Skeletal muscle tissue (tissue), 4 donors: ENCODE data around the gene PBX3. TPM values are rescaled to one million over a fixed set of nuclear protein-coding genes. Genes with fewer than 3 reads are reported as not detected.
A peak's percentile ranks its signal among the peaks of the same experiment; 100 is the strongest.

Experiments
- H3K27ac ChIP-seq: one replicate; pipeline ENCODE4 v1.7.0; 2013; ENCODE audit warnings: mild to moderate bottlenecking, low read depth, low read length, inconsistent platforms
- H3K27me3 ChIP-seq, 3 donors: one replicate each; pipeline ENCODE4 v1.7.0; 2013; ENCODE audit warnings: low read length in 3 of 3; ENCODE audit not compliant: control insufficient read depth in 3 of 3, insufficient read depth in 3 of 3
- H3K36me3 ChIP-seq, 3 donors: one replicate each; pipeline ENCODE4 v1.7.0; 2013; ENCODE audit warnings: low read length in 3 of 3; ENCODE audit not compliant: control insufficient read depth in 3 of 3, insufficient read depth in 3 of 3
- H3K4me1 ChIP-seq, 3 donors: one replicate each; pipeline ENCODE4 v1.7.0; 2013; ENCODE audit warnings: low read length in 3 of 3, mild to moderate bottlenecking in 3 of 3; ENCODE audit not compliant: control insufficient read depth in 3 of 3, insufficient read depth in 3 of 3
- H3K4me3 ChIP-seq, 3 donors: one replicate each; pipeline ENCODE4 v1.7.0; 2013; ENCODE audit warnings: low read length in 3 of 3
- H3K9ac ChIP-seq, 3 donors: one replicate each; pipeline ENCODE4 v1.7.0; 2013; ENCODE audit warnings: low read length in 3 of 3, mild to moderate bottlenecking in 3 of 3, moderate library complexity in 2 of 3, low read depth in 1 of 3
- H3K9me3 ChIP-seq, 3 donors: one replicate each; pipeline ENCODE4 v1.7.0; 2013; ENCODE audit warnings: low read length in 3 of 3; ENCODE audit not compliant: control insufficient read depth in 3 of 3
- total RNA-seq: library from RNA; depleted of rRNA; stranded (reverse); fragments of >200 nt; gene quantifications from one replicate; pipeline ENCODE4 v1.2.3, GENCODE V29; 2014
- donor health status: Osteomylitis.

Gene PBX3
- 14.1 TPM for total RNA-seq

GRCh38 chr9:125747053-125747764, at the start of gene PBX3:
Gene PBX3, plus strand, starts transcription at chr9:125747373.
- Histone ChIP-seq H3K9me3 (no peaks in the 10 kb centered on the region), H3K27me3 (peaks cover 0 to 21% (median 12%) of the 10 kb centered on the region in 3 donors), H3K27ac (peak within 1 kb of the TSS; percentile 59), H3K36me3 (no peaks in the 10 kb centered on the region), H3K9ac (peak within 1 kb of the TSS; percentile 45 to 74 (median 71)), H3K4me3 (peak within 1 kb of the TSS; percentile 79 to 89 (median 81)), H3K4me1 (peaks cover 15 to 23% (median 16%) of the 10 kb centered on the region in 3 donors)

- no peaks in the 10 kb centered on the region for H3K36me3 ChIP-seq
Observed at GRCh38 chr9:125699870-125700269, 47.3 kb upstream of the PBX3 start.

GRCh38 chr9:125700791-125701190, 46.4 kb upstream of the PBX3 start:
- Histone ChIP-seq H3K36me3 (no peaks in the 10 kb centered on the region), H3K4me3 (no peak overlapping the region), H3K9me3 (no peaks in the 10 kb centered on the region), H3K27ac (no peak overlapping the region), H3K4me1 (peaks cover under 1 to 8% (median 5%) of the 10 kb centered on the region in 3 donors), H3K27me3 (no peaks in the 10 kb centered on the region), H3K9ac (no peak overlapping the region)

More at GRCh38 chr9:125699870-125700269, 47.3 kb upstream of the PBX3 start:
- no peak overlapping the region for H3K9ac ChIP-seq
- H3K4me1 ChIP-seq = peaks cover 0 to 3% (median 1%) of the 10 kb centered on the region in 3 donors
- no peaks in the 10 kb centered on the region for H3K9me3 ChIP-seq
- no peak overlapping the region for H3K27ac ChIP-seq
- H3K27me3 ChIP-seq = no peaks in the 10 kb centered on the region
- H3K4me3 ChIP-seq = no peak overlapping the region

- H3K9me3 ChIP-seq = no peaks in the 10 kb centered on the region
- H3K4me3 ChIP-seq = no peak overlapping the region
- H3K4me1 ChIP-seq = peaks cover 6 to 13% (median 10%) of the 10 kb centered on the region in 3 donors
- no peak overlapping the region for H3K9ac ChIP-seq
- H3K27me3 ChIP-seq = no peaks in the 10 kb centered on the region
- H3K36me3 ChIP-seq = no peaks in the 10 kb centered on the region
- no peak overlapping the region for H3K27ac ChIP-seq
Observed at GRCh38 chr9:125701351-125701750, 45.8 kb upstream of the PBX3 start.

GRCh38 chr9:125703662-125704061, 43.5 kb upstream of the PBX3 start:
- no peaks in the 10 kb centered on the region for H3K27me3 ChIP-seq
- no peaks in the 10 kb centered on the region for H3K9me3 ChIP-seq
- H3K4me1 ChIP-seq = peaks cover 12 to 22% (median 18%) of the 10 kb centered on the region in 3 donors
- H3K36me3 ChIP-seq = no peaks in the 10 kb centered on the region
- H3K4me3 ChIP-seq = no peak overlapping the region
- H3K9ac ChIP-seq = no peak overlapping the region
- no peak overlapping the region for H3K27ac ChIP-seq

- H3K9ac ChIP-seq = peak overlapping the region; percentile 84 to 94 (median 92)
- H3K27ac ChIP-seq = no peak overlapping the region
Observed at GRCh38 chr9:125705893-125706292, 41.3 kb upstream of the PBX3 start.

GRCh38 chr9:125706651-125707471, 40.3 kb upstream of the PBX3 start, which contains the start of gene MAPKAP1:
Gene MAPKAP1, minus strand, starts transcription at chr9:125707208. Its CDS starts 34,634 bp downstream, at chr9:125672574.
- H3K27ac ChIP-seq = peak within 1 kb of the TSS; percentile 73
- H3K4me3 ChIP-seq = peak within 1 kb of the TSS; percentile 80 to 90 (median 87)
- no peaks in the 10 kb centered on the region for H3K27me3 ChIP-seq
- H3K4me1 ChIP-seq = peaks cover 12 to 22% (median 15%) of the 10 kb centered on the region in 3 donors
- H3K9me3 ChIP-seq = no peaks in the 10 kb centered on the region
- H3K9ac ChIP-seq = peak within 1 kb of the TSS; percentile 84 to 94 (median 92)
- H3K36me3 ChIP-seq = no peaks in the 10 kb centered on the region

More at GRCh38 chr9:125705893-125706292, 41.3 kb upstream of the PBX3 start:
- peak overlapping the region; percentile 80 to 90 (median 87) for H3K4me3 ChIP-seq
- H3K36me3 ChIP-seq = no peaks in the 10 kb centered on the region
- peaks cover 12 to 22% (median 18%) of the 10 kb centered on the region in 3 donors for H3K4me1 ChIP-seq
- H3K27me3 ChIP-seq = no peaks in the 10 kb centered on the region
- no peaks in the 10 kb centered on the region for H3K9me3 ChIP-seq

- peak overlapping the region; percentile 73 for H3K27ac ChIP-seq
- H3K36me3 ChIP-seq = no peaks in the 10 kb centered on the region
- H3K9ac ChIP-seq = peak overlapping the region; percentile 83 to 94 (median 92)
- no peaks in the 10 kb centered on the region for H3K9me3 ChIP-seq
- H3K4me1 ChIP-seq = peaks cover 12 to 22% (median 15%) of the 10 kb centered on the region in 3 donors
- peak overlapping the region; percentile 80 to 90 (median 87) for H3K4me3 ChIP-seq
- no peaks in the 10 kb centered on the region for H3K27me3 ChIP-seq
Observed at GRCh38 chr9:125707472-125707804, 39.7 kb upstream of the PBX3 start.

- Histone ChIP-seq H3K4me3 (no peak overlapping the region), H3K4me1 (no peaks in the 10 kb centered on the region), H3K27me3 (no peaks in the 10 kb centered on the region), H3K9me3 (no peaks in the 10 kb centered on the region), H3K27ac (no peak overlapping the region), H3K9ac (no peak overlapping the region), H3K36me3 (no peaks in the 10 kb centered on the region)
Observed at GRCh38 chr9:125726456-125727132, 20.6 kb upstream of the PBX3 start.
